Activated CD8-positive, alpha-beta T cell treated with anti-CD3 and anti-CD28 coated beads for 36 hours (primary cell): ENCODE results near the gene LSM14B. TPM values are rescaled to one million over a fixed set of nuclear protein-coding genes. Genes with fewer than 3 reads are reported as not detected.
A peak's percentile ranks its signal among the peaks of the same experiment; 100 is the strongest.

Source experiments
- ATAC-seq: fragments of 200-7000 bp; cut with Tn5 transposase; one replicate; pipeline ENCODE4 v1.10.0; 2021; ENCODE audit warnings: mild to moderate bottlenecking, moderate library complexity
- CTCF ChIA-PET: fragments of 350-600 bp; sonication (Branson Sonifier 250); formaldehyde crosslinking; loops from one replicate; lab custom pipeline; 2021; ENCODE audit warnings: antibody characterized with exemption; lab: Charles Lee
- POLR2A ChIA-PET: fragments of 350-600 bp; sonication (Branson Sonifier 250); formaldehyde crosslinking; loops from one replicate; lab custom pipeline; 2021; ENCODE audit warnings: antibody characterized with exemption; lab: Charles Lee
- DNase-seq: peaks from one replicate; pipeline ENCODE4 v3.0.0-alpha.2; 2020
- H3K27ac Mint-ChIP-seq: one replicate; pipeline ENCODE4 v1.8.0; 2021; ENCODE audit warnings: mild to moderate bottlenecking, mixed read lengths
- H3K27me3 Mint-ChIP-seq: one replicate; pipeline ENCODE4 v1.8.0; 2021; ENCODE audit warnings: mixed read lengths
- H3K36me3 Mint-ChIP-seq: one replicate; pipeline ENCODE4 v1.8.0; 2021; ENCODE audit warnings: low read depth, mixed read lengths
- H3K4me1 Mint-ChIP-seq: one replicate; pipeline ENCODE4 v1.8.0; 2021; ENCODE audit warnings: low read depth, mixed read lengths
- H3K4me3 Mint-ChIP-seq: one replicate; pipeline ENCODE4 v1.8.0; 2021; ENCODE audit warnings: mild to moderate bottlenecking, moderate library complexity, mixed read lengths
- H3K9me3 Mint-ChIP-seq: one replicate; pipeline ENCODE4 v1.8.0; 2021; ENCODE audit warnings: mixed read lengths
- intact Hi-C: fragments of 100-400 bp; cut with micrococcal nuclease; formaldehyde crosslinking; loops from one replicate; pipeline ENCODE4 v1.10.0; 2022
- total RNA-seq, 2 experiments: library from RNA; stranded (reverse); gene quantifications; one replicate each; pipeline ENCODE4 v1.2.3, GENCODE V29; 2021
- TF ChIP-seq, protein P1 (sequence below): fragments of 200-600 bp; IDR thresholded peaks from one replicate; pipeline ENCODE4 v1.8.0; 2022; ENCODE audit warnings: antibody characterized with exemption, mild to moderate bottlenecking

The LSM14B gene
- total RNA-seq, 2 experiments from 2014 or later: 33.5 to 35.6 TPM

DNA sequence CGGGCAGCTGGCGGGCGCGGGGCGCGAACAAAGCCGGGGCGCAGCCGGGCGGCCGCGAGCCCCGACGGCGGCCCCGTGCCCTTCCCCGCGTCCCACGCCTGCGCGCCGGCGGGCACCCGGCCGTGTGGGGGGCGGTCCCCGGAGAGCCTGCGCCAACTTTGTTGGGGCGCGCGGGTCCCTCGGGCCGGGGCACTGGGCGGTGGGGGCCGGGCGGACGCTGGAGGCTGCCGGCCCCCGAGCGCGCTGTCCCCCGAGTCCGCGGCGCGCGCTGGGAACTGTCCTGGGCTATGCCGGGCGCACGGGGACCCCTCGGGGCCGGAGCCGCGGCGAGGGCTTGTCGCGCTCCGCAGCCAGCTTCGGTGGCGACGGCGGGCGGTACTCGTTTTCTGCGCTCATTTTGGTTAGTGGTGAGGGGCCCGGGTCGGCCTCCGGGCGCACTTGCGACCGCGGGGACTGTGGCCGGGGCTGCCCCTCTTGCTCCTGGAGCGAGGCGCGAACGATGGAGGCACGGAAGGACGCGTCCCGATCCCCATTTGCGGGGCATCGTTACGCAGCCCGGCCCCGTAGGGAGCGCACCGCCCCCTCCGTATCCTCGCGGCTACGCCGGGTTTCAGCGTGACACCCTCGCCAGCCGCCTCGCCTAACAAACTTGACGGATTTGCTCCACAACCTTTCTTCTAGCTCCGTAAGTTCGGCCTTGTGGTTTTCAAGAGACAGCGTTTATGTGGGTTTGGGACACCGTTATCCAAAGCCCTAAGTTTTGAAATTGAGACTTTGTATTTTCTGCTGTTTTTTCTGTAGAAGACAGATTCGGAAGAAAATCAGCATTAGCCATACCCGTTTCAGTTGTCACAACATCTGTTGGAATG lies 21.9 kb downstream of the LSM14B start:
- no peaks in the 10 kb centered on the region for H3K9me3 Mint-ChIP-seq
- intact Hi-C loops: no loop called here
- peak; percentile 20 for ATAC-seq
- no peaks in the 10 kb centered on the region for H3K27me3 Mint-ChIP-seq
- peaks cover 30% of the 10 kb centered on the region for H3K36me3 Mint-ChIP-seq
- ChIA-PET CTCF (interaction anchor here (1.7 to 2.0 kb wide), 2 partner anchors 13 to 133 kb away, joined by 5 to 6 read pairs; no protein-coding TSS in a partner anchor), POLR2A (interaction anchor here (0.9 to 1.4 kb wide), 7 partner anchors 12 to 82 kb away, joined by 3 to 4 read pairs (median 3); partner anchors contain the start of genes MTG2 and TAF4)
- H3K4me3 Mint-ChIP-seq: peak overlapping the region; percentile 80
- peak; percentile 65 for DNase-seq
- TF ChIP-seq, protein P1, sequence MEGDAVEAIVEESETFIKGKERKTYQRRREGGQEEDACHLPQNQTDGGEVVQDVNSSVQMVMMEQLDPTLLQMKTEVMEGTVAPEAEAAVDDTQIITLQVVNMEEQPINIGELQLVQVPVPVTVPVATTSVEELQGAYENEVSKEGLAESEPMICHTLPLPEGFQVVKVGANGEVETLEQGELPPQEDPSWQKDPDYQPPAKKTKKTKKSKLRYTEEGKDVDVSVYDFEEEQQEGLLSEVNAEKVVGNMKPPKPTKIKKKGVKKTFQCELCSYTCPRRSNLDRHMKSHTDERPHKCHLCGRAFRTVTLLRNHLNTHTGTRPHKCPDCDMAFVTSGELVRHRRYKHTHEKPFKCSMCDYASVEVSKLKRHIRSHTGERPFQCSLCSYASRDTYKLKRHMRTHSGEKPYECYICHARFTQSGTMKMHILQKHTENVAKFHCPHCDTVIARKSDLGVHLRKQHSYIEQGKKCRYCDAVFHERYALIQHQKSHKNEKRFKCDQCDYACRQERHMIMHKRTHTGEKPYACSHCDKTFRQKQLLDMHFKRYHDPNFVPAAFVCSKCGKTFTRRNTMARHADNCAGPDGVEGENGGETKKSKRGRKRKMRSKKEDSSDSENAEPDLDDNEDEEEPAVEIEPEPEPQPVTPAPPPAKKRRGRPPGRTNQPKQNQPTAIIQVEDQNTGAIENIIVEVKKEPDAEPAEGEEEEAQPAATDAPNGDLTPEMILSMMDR: no peak
- peak overlapping the region; percentile 66 for H3K27ac Mint-ChIP-seq
- H3K4me1 Mint-ChIP-seq: peaks cover 44% of the 10 kb centered on the region

DNA sequence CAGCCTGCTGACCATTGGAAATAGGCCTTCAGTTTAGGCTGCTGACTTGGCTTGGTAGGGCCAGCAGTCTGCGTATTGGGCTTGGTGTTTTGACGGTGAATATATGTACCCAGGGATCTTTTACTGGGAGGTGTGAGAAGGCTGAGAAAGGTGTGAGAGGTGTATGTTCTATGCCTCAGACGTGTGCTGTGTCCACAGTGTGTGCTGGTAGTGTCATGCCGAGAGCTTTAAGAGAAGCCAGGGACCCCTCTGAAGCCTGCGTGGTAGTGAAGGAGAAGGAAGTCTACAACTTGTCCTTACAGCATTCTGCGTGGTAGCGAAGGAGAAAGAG lies 23.4 kb downstream of the LSM14B start:
- Mint-ChIP-seq H3K27me3 (no peaks in the 10 kb centered on the region), H3K4me3 (no peak overlapping the region), H3K27ac (no peak overlapping the region), H3K4me1 (peaks cover 34% of the 10 kb centered on the region), H3K36me3 (peaks cover 16% of the 10 kb centered on the region), H3K9me3 (no peaks in the 10 kb centered on the region)
- DNase-seq (no peak), ATAC-seq (no peak)
- intact Hi-C loops: no loop called here
- CTCF ChIA-PET: interaction anchor here (1.7 kb wide), 1 partner anchor 135 kb away, joined by 5 read pairs; no protein-coding TSS in a partner anchor
- POLR2A ChIA-PET: interaction anchor here (1.1 to 1.4 kb wide), 3 partner anchors 19 to 39 kb away, joined by 3 to 4 read pairs (median 3); partner anchors contain the start of gene MTG2
- TF ChIP-seq, protein P1: no peak

DNA sequence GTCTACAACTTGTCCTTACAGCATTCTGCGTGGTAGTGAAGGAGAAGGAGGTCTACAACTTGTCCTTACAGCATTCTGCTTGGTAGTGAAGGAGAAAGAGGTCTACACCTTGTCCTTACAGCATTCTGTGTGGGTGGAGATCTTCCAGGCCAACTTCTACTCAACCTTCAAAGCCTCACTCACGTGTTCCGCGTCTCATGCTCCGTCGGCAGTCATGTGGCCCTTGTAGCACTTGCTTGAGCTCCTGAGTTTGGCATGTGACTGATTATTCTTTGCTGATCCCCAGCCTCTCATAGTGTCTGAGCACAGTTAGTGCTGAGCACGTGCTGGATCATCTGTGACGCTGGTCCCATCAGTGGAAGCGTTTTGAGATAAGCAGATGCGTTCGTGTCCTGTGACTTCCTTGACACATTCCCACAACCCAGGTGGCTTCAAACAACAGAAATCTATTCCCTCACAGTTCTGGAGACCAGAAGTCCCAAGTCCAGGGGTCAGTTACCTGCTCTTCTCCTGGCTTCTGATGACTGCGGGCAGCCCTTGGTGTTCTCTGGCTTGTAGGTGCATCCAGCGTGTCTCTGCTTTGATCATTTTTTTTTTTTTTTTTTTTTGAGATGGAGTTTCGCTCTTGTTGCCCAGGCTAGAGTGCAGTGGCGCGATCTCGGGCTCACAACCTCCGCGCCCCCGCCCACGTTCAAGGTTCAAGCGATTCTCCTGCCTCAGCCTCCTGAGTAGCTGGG lies 23.9 kb downstream of the LSM14B start:
- Mint-ChIP-seq H3K4me3 (no peak overlapping the region), H3K9me3 (no peaks in the 10 kb centered on the region), H3K27ac (no peak overlapping the region), H3K4me1 (peaks cover 31% of the 10 kb centered on the region), H3K27me3 (no peaks in the 10 kb centered on the region), H3K36me3 (peaks cover 13% of the 10 kb centered on the region)
- intact Hi-C loops: no loop called here
- DNase-seq (no peak), ATAC-seq (no peak)
- CTCF ChIA-PET: interaction anchor here (1.7 kb wide), 1 partner anchor 135 kb away, joined by 5 read pairs; no protein-coding TSS in a partner anchor
- TF ChIP-seq, protein P1: no peak
- POLR2A ChIA-PET: no interaction called here

DNA sequence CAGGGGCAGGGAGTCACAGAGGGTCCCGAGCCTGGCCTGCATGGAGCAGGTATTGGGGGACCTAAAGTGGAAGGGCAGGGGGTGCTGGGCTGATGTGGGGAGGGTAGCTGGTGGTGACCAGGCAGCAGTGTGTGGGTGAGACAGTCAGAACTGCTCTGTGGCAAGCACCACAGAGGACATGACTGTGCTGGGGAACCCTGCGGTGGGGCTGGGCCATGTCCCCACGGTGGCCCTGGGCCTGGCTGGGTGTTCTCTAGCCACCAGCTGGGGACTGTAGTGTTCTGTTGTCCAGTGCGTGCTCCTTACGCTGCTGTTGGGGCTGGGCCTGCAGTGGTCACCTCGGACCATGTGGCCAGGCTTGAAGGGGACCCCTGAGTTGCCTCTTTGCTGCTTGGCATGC lies 24.9 kb downstream of the LSM14B start:
- H3K4me1 Mint-ChIP-seq: peaks cover 25% of the 10 kb centered on the region
- CTCF ChIA-PET: no interaction called here
- H3K27me3 Mint-ChIP-seq: no peaks in the 10 kb centered on the region

More for the DNA sequence above, 24.9 kb downstream of the LSM14B start:
- DNase-seq (no peak), ATAC-seq (no peak)
- POLR2A ChIA-PET: interaction anchor here (1.0 kb wide), 1 partner anchor 12 kb away, joined by 5 read pairs; no protein-coding TSS in a partner anchor
- intact Hi-C loops: no loop called here
- Mint-ChIP-seq H3K36me3 (peaks cover 6% of the 10 kb centered on the region), H3K27ac (no peak overlapping the region), H3K4me3 (no peak overlapping the region), H3K9me3 (no peaks in the 10 kb centered on the region)
- TF ChIP-seq, protein P1: no peak
